ENCODE data around the gene CGREF1.

GRCh38 chr2:27152796-27153464 is 34.0 kb upstream of the CGREF1 start:
- no peak for TF ChIP-seq ZNF274 (IDR thresholded peaks at IDR 0.05; ENCODE audit: low read depth, low read length)
- no peak for TF ChIP-seq YY1 (IDR thresholded peaks at IDR 0.05; ENCODE audit: insufficient read depth, insufficient read length)
